SK-N-MC (cell line): ENCODE data around the gene PDE4D.

Experiments used
- EZH2 ChIP-seq: fragments of 200-600 bp; sonication (generic); IDR thresholded peaks from one replicate; pipeline ENCODE4 v1.6.1; 2017; ENCODE audit warnings: antibody characterized with exemption
- POLR2AphosphoS5 ChIP-seq: IDR thresholded peaks from 2 replicates; pipeline ENCODE4 v1.6.1; 2012; ENCODE audit warnings: mild to moderate bottlenecking, low read depth, low read length, borderline replicate concordance

GRCh38 chr5:59816654-59817300 is 76.7 kb downstream of the PDE4D start:
- no peak for TF ChIP-seq EZH2
- no peak for TF ChIP-seq POLR2AphosphoS5
